Hematopoietic multipotent progenitor cell treated with erythropoietin and hydrocortisone succinate and interleukin-3 and kit ligand, for 15 days (in vitro differentiated cells): ENCODE measurements around the gene SERINC2.

ENCODE experiments used
- DNase-seq: peaks from one replicate; pipeline ENCODE4 v3.0.0-alpha.2; 2015; ENCODE audit warnings: low spot score

The SERINC2 gene

DNA sequence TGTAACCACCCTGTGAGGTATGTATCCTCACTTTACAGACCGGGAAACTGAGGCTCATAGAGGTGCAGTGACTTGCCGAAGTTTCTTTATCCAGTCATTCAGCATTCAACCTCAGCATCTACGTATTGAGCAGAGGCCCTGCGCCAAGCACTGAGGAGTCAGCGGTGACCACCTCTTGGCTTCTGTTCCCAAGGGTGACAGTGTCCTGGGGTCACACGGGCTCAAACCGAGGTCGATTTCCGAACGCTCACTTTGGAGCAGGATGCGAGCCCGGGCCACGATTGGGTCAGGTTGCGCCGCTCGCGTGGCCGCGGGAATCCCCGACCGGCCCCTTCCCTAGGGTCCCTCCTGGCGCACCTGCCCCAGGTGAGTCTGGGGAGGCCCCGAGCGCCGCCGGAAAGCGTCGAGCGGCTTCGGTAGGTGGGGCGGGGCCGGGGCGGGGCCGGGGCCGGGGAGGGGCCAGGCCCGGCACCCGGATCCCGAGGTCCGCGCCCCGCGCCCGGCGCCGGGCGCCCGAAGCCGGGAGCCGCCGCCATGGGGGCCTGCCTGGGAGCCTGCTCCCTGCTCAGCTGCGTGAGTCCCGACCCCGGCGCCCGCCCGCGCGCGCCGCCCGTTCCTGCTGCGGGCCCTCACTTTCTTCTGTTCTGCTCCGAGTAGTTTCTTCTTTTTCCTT is at the start of gene SERINC2:
SERINC2 (plus strand) TSS at position 482 of the 673 bp plus-strand sequence; CDS start at position 535, 53 bp downstream.
- peak; percentile 43 for DNase-seq

DNA sequence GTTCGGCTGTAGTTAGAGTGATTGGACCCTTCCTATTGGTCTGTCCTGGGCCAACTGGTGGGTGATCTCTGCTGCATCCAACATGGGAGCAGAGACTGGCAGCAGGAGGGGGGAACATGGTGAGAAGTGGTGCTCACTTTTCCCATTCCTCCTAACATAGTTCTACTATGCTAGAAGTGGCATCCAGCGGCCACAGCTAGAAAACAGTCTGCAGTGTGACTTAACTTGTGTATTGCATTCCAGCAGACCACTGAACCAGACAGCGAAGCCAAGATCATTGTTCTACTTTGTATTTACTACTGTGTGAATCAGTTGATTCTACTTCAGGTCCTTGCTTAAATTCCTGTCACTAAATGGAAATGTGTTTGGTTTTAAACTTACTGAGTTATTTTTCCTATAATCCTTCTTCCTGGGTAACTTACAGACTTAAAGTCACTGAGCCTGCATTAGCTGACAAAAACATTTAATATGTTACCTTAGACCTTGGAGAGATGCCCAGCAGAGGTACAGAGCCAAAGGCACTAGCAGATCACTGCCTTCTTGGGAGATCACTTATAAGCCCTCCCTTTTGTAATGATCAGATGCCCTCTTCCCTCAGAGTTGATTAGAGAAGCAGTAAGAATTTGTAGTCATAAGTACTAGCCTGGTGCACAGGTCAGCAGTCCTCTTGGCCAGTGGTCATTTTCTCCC is 48.3 kb upstream of the SERINC2 start:
- no peak for DNase-seq

DNA sequence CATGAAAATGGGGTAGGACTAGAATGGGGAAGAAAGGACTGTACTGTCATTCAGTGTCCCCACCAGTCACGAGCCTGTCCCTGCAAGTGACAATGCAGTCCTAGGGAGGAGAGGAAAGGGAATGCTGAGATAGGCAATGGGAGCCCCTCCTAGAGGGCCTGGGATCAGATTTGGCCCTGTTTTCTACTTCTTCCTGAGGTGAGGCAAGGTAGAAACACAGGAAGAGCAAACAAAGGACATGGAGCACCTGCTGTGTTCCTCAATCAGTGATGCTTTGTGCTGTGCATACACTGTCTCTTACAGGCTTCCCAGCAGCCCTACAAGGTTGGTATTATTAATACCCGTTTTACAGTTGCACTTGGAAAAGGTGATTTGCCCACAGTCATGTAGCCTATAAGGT is 46.2 kb upstream of the SERINC2 start:
- no peak for DNase-seq

- DNase-seq, result peak; percentile 67
These were observed 44.4 kb upstream of the SERINC2 start for GRCh38 chr1:31368611-31369107.

GRCh38 chr1:31370021-31370420 is 43.0 kb upstream of the SERINC2 start:
- no peak for DNase-seq

- no peak for DNase-seq
These were observed 42.4 kb upstream of the SERINC2 start for GRCh38 chr1:31370565-31370964.

GRCh38 chr1:31371121-31371959 is 41.7 kb upstream of the SERINC2 start:
- DNase-seq, result no peak

GRCh38 chr1:31372051-31372450 is 41.0 kb upstream of the SERINC2 start:
- no peak for DNase-seq

DNA sequence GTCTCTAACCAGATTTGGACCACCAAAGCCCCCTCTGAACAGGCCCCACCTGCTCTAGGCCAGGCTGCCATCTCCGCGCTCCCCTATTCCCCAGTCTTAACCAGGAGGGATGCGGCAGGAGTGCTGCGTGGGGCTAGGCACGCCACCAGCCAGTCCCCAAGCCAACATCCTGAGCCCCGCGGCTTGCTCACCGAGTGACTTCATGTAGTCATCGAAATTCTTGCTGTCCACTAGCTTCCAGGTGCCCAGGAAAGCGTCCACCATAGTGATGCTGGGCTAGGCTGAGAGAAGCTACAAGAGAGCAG is 40.3 kb upstream of the SERINC2 start:
- DNase-seq, result no peak

DNA sequence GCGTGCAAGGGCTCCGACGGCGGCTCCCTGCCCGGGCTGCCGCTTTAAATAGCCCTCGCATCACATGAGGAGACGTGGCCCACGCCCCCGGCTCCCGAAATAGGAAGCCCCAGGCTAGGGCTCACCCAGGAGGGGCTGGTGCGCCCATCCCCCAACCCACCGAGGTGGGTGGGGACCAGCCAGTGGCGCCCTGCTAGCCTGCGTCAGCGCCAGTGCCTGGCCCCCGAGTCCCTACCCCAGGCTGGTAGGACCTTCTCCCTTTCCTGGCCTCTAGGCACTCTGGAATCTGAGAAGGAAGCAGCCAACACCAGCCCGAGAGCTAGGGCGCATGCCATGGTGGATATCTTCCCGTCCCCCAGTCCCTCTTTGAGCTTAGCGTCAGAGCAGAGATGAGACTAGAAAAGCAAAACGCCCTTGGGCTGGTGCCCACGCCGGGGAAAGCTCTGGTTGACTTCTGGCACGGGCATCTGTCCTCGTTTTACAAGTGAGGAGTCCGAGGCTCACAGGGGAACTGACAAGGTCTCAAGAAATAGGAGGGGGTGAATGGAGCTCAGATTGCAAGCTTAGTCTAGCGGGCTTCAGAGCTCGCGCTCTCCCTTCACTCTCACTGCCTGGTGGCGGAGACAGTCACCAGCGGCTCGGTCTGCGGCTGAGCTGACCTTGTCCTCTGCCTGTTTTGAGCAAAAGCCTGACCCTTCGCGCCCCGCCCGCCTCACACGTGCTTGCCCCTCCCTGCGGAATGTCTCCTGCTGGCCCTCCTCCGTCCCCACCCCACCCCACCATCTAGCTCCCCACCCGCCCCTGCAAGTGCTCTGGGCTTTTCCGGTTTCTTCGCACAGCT is 39.7 kb upstream of the SERINC2 start, which contains the start of gene FABP3:
FABP3 (minus strand) TSS at position 21 of the 841 bp plus-strand sequence. CDS start 62 bp downstream, outside the sequence.
- DNase-seq, result peak; percentile 47

DNA sequence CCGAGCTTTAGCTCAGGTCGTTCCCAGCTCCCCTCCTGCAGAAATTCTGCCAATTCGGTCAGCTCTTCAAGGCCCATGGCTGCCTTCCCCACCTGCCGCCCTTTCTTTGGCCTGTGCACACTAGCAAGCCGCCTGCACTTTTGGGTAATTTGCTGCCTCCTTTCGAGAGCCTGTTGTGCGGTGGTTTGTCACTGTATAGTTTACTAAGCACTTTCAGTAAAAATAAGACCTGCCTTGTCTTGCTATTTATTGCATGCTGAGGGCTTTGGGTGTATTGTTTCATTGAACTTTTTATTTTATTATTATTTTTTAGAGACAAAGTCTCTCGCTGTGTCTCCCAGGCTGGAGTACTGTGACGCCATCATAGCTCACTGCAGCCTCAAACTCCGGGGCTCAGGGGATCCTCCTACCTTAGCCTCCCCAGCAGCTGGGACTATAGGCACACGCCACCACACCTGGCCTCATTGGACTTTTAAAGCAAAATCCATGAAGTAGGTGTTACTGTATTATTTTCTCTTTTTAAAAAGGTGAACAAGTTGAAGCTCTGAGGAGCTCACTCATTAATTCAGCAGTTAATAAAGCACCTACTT is 39.0 kb upstream of the SERINC2 start:
- DNase-seq, result no peak

- DNase-seq, result no peak
These were observed 38.4 kb upstream of the SERINC2 start for GRCh38 chr1:31374511-31375196.

DNA sequence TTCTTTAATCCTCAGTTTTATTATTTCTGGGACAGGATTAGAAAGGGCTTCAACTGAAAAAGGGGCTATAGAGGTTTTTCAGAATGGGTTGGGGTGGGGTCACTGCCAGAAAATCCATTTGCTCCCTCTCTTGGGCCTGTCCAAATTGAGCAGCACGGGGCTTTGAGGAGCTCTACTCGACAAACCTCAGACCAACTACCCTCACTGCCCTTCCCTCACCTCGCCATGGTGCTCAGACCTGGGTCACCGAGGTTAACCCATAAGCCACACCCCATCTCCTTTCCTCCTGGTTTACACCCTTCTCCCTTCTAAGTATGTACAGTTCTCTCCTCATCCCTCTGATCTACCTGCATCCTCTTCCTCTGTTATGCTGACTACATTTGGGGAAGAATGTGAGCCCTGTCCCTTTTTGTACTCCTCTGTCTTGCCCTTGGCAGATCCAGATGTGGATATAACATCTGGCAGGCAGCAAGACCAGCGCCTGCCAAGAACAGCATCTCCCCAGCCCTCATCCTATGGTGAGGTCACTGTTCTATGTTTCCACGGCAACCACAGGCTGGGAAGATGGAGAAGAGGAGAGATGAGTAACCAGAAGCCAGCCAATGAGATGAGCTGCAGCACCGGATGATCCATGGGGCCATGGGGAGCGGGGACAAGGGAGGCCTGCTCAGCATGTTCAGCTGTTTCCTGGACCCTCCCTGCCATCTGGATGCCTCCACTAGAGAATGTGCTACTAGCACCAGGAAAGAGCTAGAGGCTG is 36.5 kb upstream of the SERINC2 start:
- no peak for DNase-seq

GRCh38 chr1:31377364-31377863 is 35.6 kb upstream of the SERINC2 start:
- no peak for DNase-seq

DNA sequence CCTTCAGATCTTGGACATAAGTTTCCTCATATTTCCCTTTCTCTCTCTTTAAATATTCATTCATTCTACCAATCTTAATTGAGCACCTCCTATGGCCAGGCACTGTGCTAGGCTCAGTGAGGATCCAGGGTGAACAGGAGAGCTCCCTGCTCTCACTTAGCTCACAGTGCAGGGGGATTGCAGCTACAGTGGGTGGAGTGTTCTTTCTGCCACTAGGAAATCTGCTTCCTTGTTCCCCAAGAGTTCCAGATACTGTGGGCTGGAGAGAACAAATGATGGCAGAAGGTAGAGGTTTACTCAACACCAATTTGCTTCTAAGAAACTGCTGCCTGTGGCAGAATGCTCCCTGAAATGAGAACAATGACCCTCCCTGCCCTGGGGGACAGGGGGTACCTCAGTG is 35.0 kb upstream of the SERINC2 start:
- no peak for DNase-seq

GRCh38 chr1:31380181-31380580 is 32.8 kb upstream of the SERINC2 start:
- DNase-seq, result no peak

- DNase-seq, result no peak
These were observed 31.4 kb upstream of the SERINC2 start for GRCh38 chr1:31381394-31382294.

DNA sequence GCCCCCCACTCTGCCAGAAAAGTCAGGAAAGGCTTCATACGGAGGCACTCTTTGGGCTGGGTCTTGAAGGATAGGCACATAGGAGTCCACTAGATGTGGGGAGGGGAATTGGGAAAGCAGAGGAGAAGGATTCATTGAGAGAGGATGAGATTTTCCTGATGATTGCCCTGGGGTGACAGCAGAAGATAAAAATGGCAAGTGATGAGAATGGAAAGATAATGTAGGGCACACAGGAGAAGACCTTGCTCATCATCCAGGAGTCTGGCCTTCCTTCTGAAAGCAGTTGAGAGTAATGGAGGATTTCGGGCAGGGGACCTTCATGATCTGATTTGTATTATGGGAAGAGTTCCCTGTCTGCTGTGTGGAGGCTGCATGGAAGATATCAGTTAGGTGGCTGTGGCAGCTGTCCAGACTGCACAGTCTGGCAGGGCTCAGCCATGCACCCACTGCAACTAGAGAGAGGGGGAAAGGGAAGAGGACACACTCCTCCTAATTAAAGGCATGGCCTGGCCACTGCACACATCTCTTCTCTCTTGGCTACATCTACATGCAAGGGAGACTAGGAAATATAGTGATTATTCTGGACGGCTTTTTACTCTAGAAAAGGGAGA is 30.5 kb upstream of the SERINC2 start:
- DNase-seq, result no peak
